GM23338 (cell line): ENCODE measurements around the gene BRME1.

ENCODE experiments used
- CTCF ChIP-seq, 2 experiments: fragments of 200-600 bp in 1 of 2; sonication (generic) in 1 of 2; conservative IDR thresholded peaks; 2 replicates each; pipeline versions ENCODE4 v1.5.1 to v1.6.1; 2016 to 2017; ENCODE audit warnings: antibody characterized with exemption in 2 of 2, low read depth in 2 of 2, mild to moderate bottlenecking in 2 of 2, moderate library complexity in 1 of 2
- EZH2 ChIP-seq: fragments of 200-600 bp; sonication (generic); IDR thresholded peaks from one replicate; pipeline ENCODE4 v1.8.0; 2017; ENCODE audit warnings: antibody characterized with exemption, mild to moderate bottlenecking, low read depth; ENCODE audit not compliant: unreplicated experiment
- POLR2AphosphoS5 ChIP-seq: IDR thresholded peaks from 2 replicates; pipeline ENCODE4 v1.6.1; 2016; ENCODE audit warnings: antibody characterized with exemption, low read depth
- TF ChIP-seq, protein P1 (sequence below): IDR thresholded peaks from 2 replicates; pipeline ENCODE4 v1.6.1; 2016; ENCODE audit warnings: antibody characterized with exemption

GRCh38 chr19:13841962-13842290, 64.0 kb downstream of the BRME1 start:
- TF ChIP-seq EZH2 (no peak), POLR2AphosphoS5 (no peak), CTCF (conservative IDR thresholded peaks at IDR 0.05; ENCODE audit: low read depth in 2 of 2) (no peak)
- TF ChIP-seq, protein P1, sequence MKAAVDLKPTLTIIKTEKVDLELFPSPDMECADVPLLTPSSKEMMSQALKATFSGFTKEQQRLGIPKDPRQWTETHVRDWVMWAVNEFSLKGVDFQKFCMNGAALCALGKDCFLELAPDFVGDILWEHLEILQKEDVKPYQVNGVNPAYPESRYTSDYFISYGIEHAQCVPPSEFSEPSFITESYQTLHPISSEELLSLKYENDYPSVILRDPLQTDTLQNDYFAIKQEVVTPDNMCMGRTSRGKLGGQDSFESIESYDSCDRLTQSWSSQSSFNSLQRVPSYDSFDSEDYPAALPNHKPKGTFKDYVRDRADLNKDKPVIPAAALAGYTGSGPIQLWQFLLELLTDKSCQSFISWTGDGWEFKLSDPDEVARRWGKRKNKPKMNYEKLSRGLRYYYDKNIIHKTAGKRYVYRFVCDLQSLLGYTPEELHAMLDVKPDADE = no peak
